Measurements from ENCODE around the gene FGFR2.

The FGFR2 gene

DNA sequence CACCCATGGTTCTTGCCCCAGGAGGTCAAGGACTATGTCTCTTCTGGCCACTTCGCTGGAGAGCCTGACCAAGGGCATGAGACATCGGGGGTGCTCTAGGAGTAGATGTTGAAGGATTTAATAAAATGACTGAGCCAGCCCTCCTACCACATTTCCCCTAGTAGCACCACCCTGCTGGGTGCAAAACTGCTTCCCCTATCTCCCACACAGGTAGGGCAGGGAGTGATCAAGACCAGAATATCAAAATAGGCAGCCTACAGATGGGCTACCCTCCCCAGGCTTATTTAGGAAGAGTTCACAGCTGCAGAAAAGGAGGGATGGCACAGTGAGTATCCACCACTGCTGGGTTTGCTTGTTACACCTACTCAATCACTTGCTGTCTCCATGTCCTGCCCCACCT lies 103.9 kb downstream of the FGFR2 start:
- Mint-ChIP-seq H3K4me3 (no peak overlapping the region), H3K4me1 (ENCODE audit: low read depth) (no peaks in the 10 kb centered on the region), H3K36me3 (no peaks in the 10 kb centered on the region), H3K27me3 (peaks cover 2% of the 10 kb centered on the region), H3K27ac (no peak overlapping the region), H3K9me3 (ENCODE audit: low read depth) (peaks cover 4% of the 10 kb centered on the region)

GRCh38 chr10:121493521-121493920 lies 104.7 kb downstream of the FGFR2 start:
- no peaks in the 10 kb centered on the region for H3K36me3 Mint-ChIP-seq
- peaks cover 3% of the 10 kb centered on the region for H3K9me3 Mint-ChIP-seq (ENCODE audit: low read depth)
- no peak overlapping the region for H3K4me3 Mint-ChIP-seq
- no peaks in the 10 kb centered on the region for H3K4me1 Mint-ChIP-seq (ENCODE audit: low read depth)
- H3K27ac Mint-ChIP-seq = no peak overlapping the region
- H3K27me3 Mint-ChIP-seq = peaks cover 2% of the 10 kb centered on the region

DNA sequence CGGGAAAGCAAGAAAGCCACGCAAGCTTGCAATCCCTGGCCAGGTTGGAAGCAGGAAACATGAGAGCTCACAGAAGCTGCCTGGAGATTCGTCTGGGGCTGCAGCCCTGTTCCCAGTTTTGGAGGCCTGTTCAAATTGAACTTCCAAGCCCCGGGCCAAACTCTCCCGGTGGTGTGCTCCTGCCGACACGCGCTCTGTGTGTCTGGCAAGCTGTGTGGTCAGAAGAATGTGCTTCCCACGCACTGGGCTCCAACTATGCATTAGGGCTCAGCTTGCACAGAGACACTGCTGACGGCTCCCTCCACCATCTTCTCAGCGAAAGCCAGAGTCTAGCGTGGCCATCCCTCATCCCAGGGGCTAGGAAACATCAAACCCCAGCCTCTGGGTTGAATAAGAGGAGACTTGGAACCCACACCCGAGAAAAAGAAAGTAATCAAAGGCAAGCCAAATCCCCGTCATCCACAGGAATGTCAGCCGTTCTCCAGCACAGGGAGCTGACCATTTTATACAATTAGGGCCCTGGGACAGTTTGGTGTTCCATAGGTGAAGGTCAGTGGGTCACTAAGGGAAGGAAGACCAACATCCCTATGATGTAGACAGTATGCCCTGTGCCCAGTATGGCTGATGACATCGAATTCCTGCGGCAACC lies 107.2 kb downstream of the FGFR2 start:
- Mint-ChIP-seq H3K9me3 (ENCODE audit: low read depth) (no peaks in the 10 kb centered on the region), H3K27ac (no peak overlapping the region), H3K4me3 (no peak overlapping the region), H3K36me3 (no peaks in the 10 kb centered on the region), H3K4me1 (ENCODE audit: low read depth) (no peaks in the 10 kb centered on the region), H3K27me3 (peaks cover 2% of the 10 kb centered on the region)

DNA sequence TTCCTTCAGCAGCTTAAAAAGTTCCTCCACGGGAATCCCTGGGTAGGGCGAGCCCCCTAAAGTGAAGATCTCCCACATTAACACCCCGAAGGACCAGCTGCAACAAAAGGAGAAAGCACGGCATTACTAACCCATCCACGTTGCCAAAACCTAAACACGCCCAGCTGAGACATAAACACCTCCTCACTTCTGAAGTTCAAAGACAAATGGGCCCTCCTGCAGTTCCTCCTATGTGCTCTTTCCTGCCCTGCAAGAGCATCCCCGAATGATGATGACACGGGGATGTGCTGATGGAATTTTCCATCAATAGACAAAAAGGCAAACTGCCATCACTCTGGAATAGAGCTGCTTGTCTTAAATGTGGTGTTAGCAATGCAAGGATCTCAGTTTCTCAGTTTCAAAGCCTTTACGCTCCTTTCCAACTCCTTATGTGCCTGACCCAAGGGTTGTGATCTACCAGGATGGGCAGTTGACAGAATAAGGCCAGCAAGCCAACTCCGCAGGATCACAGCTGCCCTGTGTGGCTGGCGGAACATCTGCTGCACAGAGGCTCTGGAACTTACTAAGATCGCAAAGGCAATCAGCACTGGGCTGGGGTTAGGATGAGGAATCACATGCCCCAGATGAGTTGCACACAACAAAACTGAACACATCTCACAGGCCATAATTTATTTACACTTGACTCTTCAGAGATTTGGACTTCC lies 112.7 kb downstream of the FGFR2 start:
- Mint-ChIP-seq H3K4me1 (ENCODE audit: low read depth) (no peaks in the 10 kb centered on the region), H3K9me3 (ENCODE audit: low read depth) (no peaks in the 10 kb centered on the region), H3K27me3 (peaks cover 7% of the 10 kb centered on the region), H3K4me3 (no peak overlapping the region), H3K36me3 (no peaks in the 10 kb centered on the region), H3K27ac (no peak overlapping the region)

- H3K36me3 Mint-ChIP-seq = no peaks in the 10 kb centered on the region
- peaks cover 7% of the 10 kb centered on the region for H3K27me3 Mint-ChIP-seq
- no peaks in the 10 kb centered on the region for H3K9me3 Mint-ChIP-seq (ENCODE audit: low read depth)
- no peaks in the 10 kb centered on the region for H3K4me1 Mint-ChIP-seq (ENCODE audit: low read depth)
- H3K27ac Mint-ChIP-seq = no peak overlapping the region
- H3K4me3 Mint-ChIP-seq = no peak overlapping the region
These were observed 113.4 kb downstream of the FGFR2 start for GRCh38 chr10:121484816-121485215.

- H3K9me3 Mint-ChIP-seq (ENCODE audit: low read depth) = no peaks in the 10 kb centered on the region
- peaks cover 6% of the 10 kb centered on the region for H3K27me3 Mint-ChIP-seq
- H3K4me3 Mint-ChIP-seq = no peak overlapping the region
- no peaks in the 10 kb centered on the region for H3K4me1 Mint-ChIP-seq (ENCODE audit: low read depth)
- no peaks in the 10 kb centered on the region for H3K36me3 Mint-ChIP-seq
- no peak overlapping the region for H3K27ac Mint-ChIP-seq
These were observed 113.8 kb downstream of the FGFR2 start for GRCh38 chr10:121484401-121484800.

- Mint-ChIP-seq H3K36me3 (no peaks in the 10 kb centered on the region), H3K4me3 (no peak overlapping the region), H3K27ac (no peak overlapping the region), H3K27me3 (peaks cover 6% of the 10 kb centered on the region), H3K4me1 (ENCODE audit: low read depth) (no peaks in the 10 kb centered on the region), H3K9me3 (ENCODE audit: low read depth) (no peaks in the 10 kb centered on the region)
These were observed 117.1 kb downstream of the FGFR2 start for GRCh38 chr10:121481180-121481579.

DNA sequence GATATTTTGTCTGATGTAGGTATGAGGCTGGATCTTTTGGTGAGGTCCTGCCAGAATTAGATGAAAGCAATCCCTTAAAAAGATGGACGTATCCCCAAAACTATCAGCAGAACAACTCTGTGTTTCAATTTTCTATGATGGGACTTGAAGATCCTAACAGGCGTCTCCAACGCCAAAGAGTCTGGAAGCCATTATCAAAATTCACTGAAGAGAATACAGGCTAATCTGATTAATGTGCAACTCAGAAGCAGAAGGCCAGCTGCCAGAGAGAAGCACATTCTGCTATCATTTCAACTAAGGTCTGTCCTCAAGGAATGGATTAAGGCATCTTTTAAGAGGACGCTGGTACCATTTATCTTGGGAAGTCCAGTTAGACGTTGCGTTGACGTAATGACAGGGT lies 119.7 kb downstream of the FGFR2 start:
- Mint-ChIP-seq H3K4me3 (no peak overlapping the region), H3K27me3 (peaks cover 2% of the 10 kb centered on the region), H3K4me1 (ENCODE audit: low read depth) (no peaks in the 10 kb centered on the region), H3K36me3 (no peaks in the 10 kb centered on the region), H3K27ac (no peak overlapping the region), H3K9me3 (ENCODE audit: low read depth) (no peaks in the 10 kb centered on the region)

GRCh38 chr10:121469797-121470606 lies 128.2 kb downstream of the FGFR2 start:
- no peak overlapping the region for H3K27ac Mint-ChIP-seq
- no peaks in the 10 kb centered on the region for H3K4me1 Mint-ChIP-seq (ENCODE audit: low read depth)

DNA sequence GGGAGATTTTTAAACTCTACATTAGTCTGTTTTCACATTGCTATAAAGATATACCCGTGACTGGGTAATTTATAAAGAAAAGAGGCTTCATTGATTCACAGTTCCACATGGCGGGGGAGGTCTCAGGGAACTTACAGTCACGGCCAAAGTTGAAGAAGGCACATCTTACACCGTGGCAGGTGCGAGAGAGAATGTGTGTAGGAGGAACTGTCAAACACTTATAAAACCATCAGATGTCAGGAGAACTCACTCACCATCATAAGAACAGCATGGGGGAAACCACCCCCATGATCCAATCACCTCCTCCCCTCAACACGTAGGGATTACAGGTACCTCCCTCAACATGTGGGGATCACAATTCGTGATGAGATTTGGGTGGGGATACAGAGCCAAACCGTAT lies 129.5 kb downstream of the FGFR2 start:
- Mint-ChIP-seq H3K9me3 (ENCODE audit: low read depth) (no peaks in the 10 kb centered on the region), H3K4me1 (ENCODE audit: low read depth) (no peaks in the 10 kb centered on the region), H3K4me3 (no peak overlapping the region), H3K27ac (no peak overlapping the region), H3K27me3 (no peaks in the 10 kb centered on the region), H3K36me3 (no peaks in the 10 kb centered on the region)

More at GRCh38 chr10:121469797-121470606, 128.2 kb downstream of the FGFR2 start:
- Mint-ChIP-seq H3K27me3 (no peaks in the 10 kb centered on the region), H3K36me3 (no peaks in the 10 kb centered on the region), H3K9me3 (ENCODE audit: low read depth) (no peaks in the 10 kb centered on the region), H3K4me3 (no peak overlapping the region)

- Mint-ChIP-seq H3K4me1 (ENCODE audit: low read depth) (no peaks in the 10 kb centered on the region), H3K27ac (no peak overlapping the region), H3K4me3 (no peak overlapping the region), H3K36me3 (no peaks in the 10 kb centered on the region), H3K27me3 (no peaks in the 10 kb centered on the region), H3K9me3 (ENCODE audit: low read depth) (no peaks in the 10 kb centered on the region)
These were observed 131.8 kb downstream of the FGFR2 start for GRCh38 chr10:121466424-121466823.

GRCh38 chr10:121465215-121465614 lies 133.0 kb downstream of the FGFR2 start:
- H3K4me3 Mint-ChIP-seq = no peak overlapping the region
- H3K4me1 Mint-ChIP-seq (ENCODE audit: low read depth) = no peaks in the 10 kb centered on the region
- no peak overlapping the region for H3K27ac Mint-ChIP-seq
- no peaks in the 10 kb centered on the region for H3K27me3 Mint-ChIP-seq
- H3K36me3 Mint-ChIP-seq = no peaks in the 10 kb centered on the region
- no peaks in the 10 kb centered on the region for H3K9me3 Mint-ChIP-seq (ENCODE audit: low read depth)

DNA sequence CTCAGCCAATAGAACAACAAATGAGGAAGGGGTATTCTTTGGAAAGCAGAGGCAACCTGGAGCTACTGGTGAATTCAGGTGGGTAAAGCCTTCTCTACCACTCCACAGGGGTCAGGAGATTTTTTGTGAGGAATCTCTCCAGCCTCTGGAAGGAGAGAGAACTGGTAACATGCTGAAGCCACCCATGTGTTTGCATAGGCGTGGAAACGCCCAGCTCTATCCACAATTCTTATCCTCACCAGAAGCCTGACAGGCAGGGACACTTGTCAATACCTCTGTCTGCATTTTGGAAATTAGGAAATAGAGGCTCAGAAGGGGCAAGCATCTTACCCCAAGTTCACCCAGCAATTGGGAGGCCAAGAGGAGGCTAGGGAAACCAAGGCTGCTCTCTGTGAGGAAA lies 133.7 kb downstream of the FGFR2 start:
- no peak overlapping the region for H3K4me3 Mint-ChIP-seq
- H3K27me3 Mint-ChIP-seq = no peaks in the 10 kb centered on the region
- no peaks in the 10 kb centered on the region for H3K9me3 Mint-ChIP-seq (ENCODE audit: low read depth)
- no peak overlapping the region for H3K27ac Mint-ChIP-seq
- H3K4me1 Mint-ChIP-seq (ENCODE audit: low read depth) = no peaks in the 10 kb centered on the region
- H3K36me3 Mint-ChIP-seq = no peaks in the 10 kb centered on the region

DNA sequence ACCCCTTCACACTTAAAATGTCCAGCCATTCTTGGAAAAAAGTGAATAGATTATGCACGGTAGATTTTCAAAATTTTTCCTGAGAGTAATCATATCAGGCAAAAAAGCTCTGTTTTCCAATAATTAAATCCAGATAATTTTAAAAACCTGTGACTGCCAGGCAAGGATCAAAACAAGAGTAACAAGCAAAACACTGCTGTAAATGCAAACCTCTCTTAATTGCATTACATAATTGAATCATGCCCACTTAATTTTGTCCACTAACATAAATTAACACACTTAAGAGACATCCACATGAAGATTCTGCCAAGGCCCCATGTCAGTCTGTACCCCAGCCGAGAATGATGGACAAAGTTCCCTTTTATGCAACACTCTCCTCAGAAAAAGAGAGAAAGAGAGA lies 135.3 kb downstream of the FGFR2 start:
- Mint-ChIP-seq H3K36me3 (no peaks in the 10 kb centered on the region), H3K4me1 (ENCODE audit: low read depth) (no peaks in the 10 kb centered on the region), H3K27ac (no peak overlapping the region), H3K4me3 (no peak overlapping the region), H3K27me3 (no peaks in the 10 kb centered on the region), H3K9me3 (ENCODE audit: low read depth) (no peaks in the 10 kb centered on the region)

DNA sequence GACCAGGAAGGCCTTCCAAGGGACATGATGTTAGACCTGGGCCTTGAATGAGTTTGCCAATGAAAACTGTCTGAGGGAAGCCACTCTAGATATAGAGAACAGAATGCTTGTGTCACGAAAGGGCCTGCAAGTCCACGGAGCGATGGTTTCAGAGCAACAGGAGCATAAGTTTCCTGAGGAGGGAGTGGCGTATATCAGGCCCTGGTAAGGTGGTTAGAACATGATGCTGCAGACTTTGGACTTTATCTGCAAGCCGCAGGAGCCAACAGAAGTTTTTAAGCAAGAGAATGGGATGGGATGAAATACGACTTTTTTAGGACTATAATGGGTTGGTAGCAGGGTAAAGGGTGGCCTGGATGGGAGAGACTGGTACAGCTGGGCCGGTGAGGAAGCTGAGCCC lies 136.0 kb downstream of the FGFR2 start:
- Mint-ChIP-seq H3K27me3 (no peaks in the 10 kb centered on the region), H3K4me3 (no peak overlapping the region), H3K4me1 (ENCODE audit: low read depth) (no peaks in the 10 kb centered on the region), H3K36me3 (no peaks in the 10 kb centered on the region), H3K9me3 (ENCODE audit: low read depth) (no peaks in the 10 kb centered on the region), H3K27ac (no peak overlapping the region)

Data from activated naive CD8-positive, alpha-beta T cell (primary cell).